WTC11 (cell line): ENCODE results near the gene DLG5. TPM values are rescaled to one million over a fixed set of nuclear protein-coding genes. Genes with fewer than 3 reads are reported as not detected.

Experiments used
- ATAC-seq: fragments of 200-7000 bp; cut with Tn5 transposase; 2 replicates; pipeline ENCODE4 v1.10.0; 2021; ENCODE audit warnings: mild to moderate bottlenecking, moderate library complexity
- CTCF ChIA-PET: fragments of 300-600 bp; sonication (Branson Sonifier 250); formaldehyde crosslinking; loops from one replicate; lab custom pipeline; 2021; ENCODE audit warnings: antibody characterized with exemption; lab: Charles Lee
- POLR2A ChIA-PET: fragments of 350-600 bp; sonication (Branson Sonifier 250); formaldehyde crosslinking; loops from one replicate; lab custom pipeline; 2021; ENCODE audit warnings: antibody characterized with exemption; lab: Charles Lee
- DNase-seq: peaks from one replicate; pipeline ENCODE4 v3.0.0; 2021; ENCODE audit warnings: low spot score
- H3K27ac Mint-ChIP-seq: 2 replicates; pipeline ENCODE4 v1.8.0; 2021; ENCODE audit warnings: mixed read lengths
- H3K27me3 Mint-ChIP-seq: 2 replicates; pipeline ENCODE4 v1.8.0; 2021; ENCODE audit warnings: low read depth, mild to moderate bottlenecking, moderate library complexity, mixed read lengths
- H3K36me3 Mint-ChIP-seq: 2 replicates; pipeline ENCODE4 v1.8.0; 2021; ENCODE audit warnings: mixed read lengths
- H3K4me1 Mint-ChIP-seq: 2 replicates; pipeline ENCODE4 v1.8.0; 2022; ENCODE audit warnings: mixed read lengths
- H3K4me3 Mint-ChIP-seq: 2 replicates; pipeline ENCODE4 v1.8.0; 2021; ENCODE audit warnings: mild to moderate bottlenecking, moderate library complexity, mixed read lengths
- H3K9me3 Mint-ChIP-seq: 2 replicates; pipeline ENCODE4 v1.8.0; 2021; ENCODE audit warnings: mixed read lengths
- ELF4 ChIP-seq: sonication (generic); formaldehyde crosslinking; IDR thresholded peaks from 2 replicates; pipeline ENCODE4 v1.8.1; 2022; ENCODE audit warnings: low read depth, mild to moderate bottlenecking, moderate library complexity, missing genetic modification reagents
- ETV6 ChIP-seq: sonication (generic); formaldehyde crosslinking; IDR thresholded peaks from 2 replicates; pipeline ENCODE4 v1.8.1; 2022; ENCODE audit warnings: mild to moderate bottlenecking, missing genetic modification reagents
- FOXP4 ChIP-seq: sonication (generic); formaldehyde crosslinking; IDR thresholded peaks from 2 replicates; pipeline ENCODE4 v1.8.0; 2022; ENCODE audit warnings: mild to moderate bottlenecking, missing genetic modification reagents
- GRHL2 ChIP-seq: fragments of 250-450 bp; sonication (Bioruptor Pico); IDR thresholded peaks from 2 replicates; pipeline ENCODE4 v1.8.0; 2022; ENCODE audit warnings: mild to moderate bottlenecking, moderate library complexity; ENCODE audit not compliant: insufficient replicate concordance, severe bottlenecking
- HMGA2 ChIP-seq: fragments of 250-450 bp; sonication (Bioruptor Pico); IDR thresholded peaks from 2 replicates; pipeline ENCODE4 v1.4.0; 2021; ENCODE audit warnings: mild to moderate bottlenecking, moderate library complexity
- IRF2 ChIP-seq: sonication (generic); formaldehyde crosslinking; IDR thresholded peaks from 2 replicates; pipeline ENCODE4 v1.8.0; 2022; ENCODE audit warnings: low read depth, missing genetic modification reagents, borderline replicate concordance
- KAT7 ChIP-seq: sonication (generic); formaldehyde crosslinking; IDR thresholded peaks from 2 replicates; pipeline ENCODE4 v1.8.1; 2023; ENCODE audit warnings: missing genetic modification reagents, mild to moderate bottlenecking, borderline replicate concordance
- NR2C2 ChIP-seq: sonication (generic); formaldehyde crosslinking; IDR thresholded peaks from 2 replicates; pipeline ENCODE4 v1.8.0; 2022; ENCODE audit warnings: mild to moderate bottlenecking, missing genetic modification reagents
- NR3C1 ChIP-seq: sonication (generic); formaldehyde crosslinking; conservative IDR thresholded peaks from 2 replicates; pipeline ENCODE4 v1.8.1; 2023; ENCODE audit warnings: low read depth, mild to moderate bottlenecking, missing genetic modification reagents
- OVOL2 ChIP-seq: fragments of 250-450 bp; sonication (Bioruptor Pico); IDR thresholded peaks from 2 replicates; pipeline ENCODE4 v1.9.0; 2021; ENCODE audit warnings: mild to moderate bottlenecking, borderline replicate concordance
- PRRX2 ChIP-seq: fragments of 250-450 bp; sonication (Bioruptor Pico); IDR thresholded peaks from 2 replicates; pipeline ENCODE4 v1.8.0; 2021; ENCODE audit warnings: mild to moderate bottlenecking
- RORB ChIP-seq: fragments of 250-450 bp; sonication (Bioruptor Pico); IDR thresholded peaks from 2 replicates; pipeline ENCODE4 v1.9.0; 2021; ENCODE audit warnings: mild to moderate bottlenecking
- STAT6 ChIP-seq: sonication (generic); formaldehyde crosslinking; conservative IDR thresholded peaks from 2 replicates; pipeline ENCODE4 v1.8.1; 2023; ENCODE audit warnings: mild to moderate bottlenecking, low read depth, missing genetic modification reagents, moderate library complexity
- TCF7 ChIP-seq: sonication (generic); formaldehyde crosslinking; IDR thresholded peaks from 2 replicates; pipeline ENCODE4 v1.8.0; 2022; ENCODE audit warnings: mild to moderate bottlenecking, low read depth, missing genetic modification reagents, moderate library complexity
- TEAD1 ChIP-seq: sonication (generic); formaldehyde crosslinking; IDR thresholded peaks from 2 replicates; pipeline ENCODE4 v1.8.0; 2022; ENCODE audit warnings: mild to moderate bottlenecking, missing genetic modification reagents
- ZBTB21 ChIP-seq: sonication (generic); formaldehyde crosslinking; IDR thresholded peaks from 2 replicates; pipeline ENCODE4 v1.8.1; 2023; ENCODE audit warnings: mild to moderate bottlenecking, missing genetic modification reagents, borderline replicate concordance
- ZBTB43 ChIP-seq: sonication (generic); formaldehyde crosslinking; IDR thresholded peaks from 2 replicates; pipeline ENCODE4 v1.8.1; 2023; ENCODE audit warnings: mild to moderate bottlenecking, missing genetic modification reagents
- ZMAT4 ChIP-seq: fragments of 250-450 bp; sonication (Bioruptor Pico); IDR thresholded peaks from 2 replicates; pipeline ENCODE4 v1.9.0; 2021; ENCODE audit warnings: mild to moderate bottlenecking
- ZNF121 ChIP-seq: sonication (generic); formaldehyde crosslinking; IDR thresholded peaks from 2 replicates; pipeline ENCODE4 v1.8.0; 2023; ENCODE audit warnings: missing genetic modification reagents
- total RNA-seq: library from RNA; stranded (reverse); gene quantifications from 3 replicates; pipeline ENCODE4 v1.2.3, GENCODE V29; 2021
- TF ChIP-seq, protein P1 (sequence below): sonication (generic); formaldehyde crosslinking; IDR thresholded peaks from 2 replicates; pipeline ENCODE4 v1.8.1; 2022; ENCODE audit warnings: low read depth, mild to moderate bottlenecking, moderate library complexity, missing genetic modification reagents, borderline replicate concordance
- TF ChIP-seq, protein P2 (sequence below): sonication (generic); formaldehyde crosslinking; IDR thresholded peaks from 2 replicates; pipeline ENCODE4 v1.8.1; 2022; ENCODE audit warnings: mild to moderate bottlenecking, moderate library complexity, missing genetic modification reagents
- TF ChIP-seq, protein P3 (sequence below): fragments of 250-450 bp; sonication (Bioruptor Pico); IDR thresholded peaks from 2 replicates; pipeline ENCODE4 v1.9.0; 2021; ENCODE audit warnings: moderate library complexity, mild to moderate bottlenecking, inconsistent platforms, borderline replicate concordance

DLG5 gene
- total RNA-seq, 1 experiment from 2014 or later: 65.5 TPM

DNA sequence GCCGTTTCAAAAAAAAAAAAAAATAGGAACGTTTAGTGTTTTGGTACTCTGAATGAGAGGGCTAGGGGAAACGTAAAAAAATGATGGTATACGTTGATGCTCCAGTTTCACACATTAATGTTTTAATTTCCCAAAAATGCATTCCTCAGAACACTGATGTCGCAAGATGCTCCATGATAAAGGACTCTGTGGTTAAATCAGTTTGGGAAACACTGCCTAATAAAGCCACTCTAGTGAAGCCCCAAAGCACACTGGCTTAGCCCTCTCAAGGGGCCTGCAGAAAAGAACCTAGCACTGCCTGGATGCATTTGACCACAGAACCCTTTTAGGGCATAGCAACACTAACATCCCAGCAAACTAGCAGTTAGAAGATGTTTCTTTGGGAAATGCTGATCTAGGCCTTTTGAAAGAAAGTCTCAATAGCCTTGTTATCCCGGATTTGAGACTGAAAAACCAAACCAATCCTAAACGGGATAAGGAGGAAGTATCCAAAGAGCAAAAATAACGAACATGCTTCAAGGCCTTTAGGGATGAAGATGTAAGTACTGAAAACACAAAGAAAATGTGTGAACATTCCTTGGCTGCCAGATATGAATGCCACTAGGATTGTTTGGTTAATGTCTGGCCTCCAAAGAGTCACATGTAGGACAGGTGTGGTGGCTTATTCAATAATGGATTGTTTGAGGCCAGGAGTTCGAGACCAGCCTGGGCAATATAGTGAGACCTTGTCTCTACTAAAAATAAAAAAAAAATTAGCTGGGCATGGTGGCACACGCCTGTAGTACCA lies 11.0 kb downstream of the DLG5 start (continued):
- TF ChIP-seq, protein P1, sequence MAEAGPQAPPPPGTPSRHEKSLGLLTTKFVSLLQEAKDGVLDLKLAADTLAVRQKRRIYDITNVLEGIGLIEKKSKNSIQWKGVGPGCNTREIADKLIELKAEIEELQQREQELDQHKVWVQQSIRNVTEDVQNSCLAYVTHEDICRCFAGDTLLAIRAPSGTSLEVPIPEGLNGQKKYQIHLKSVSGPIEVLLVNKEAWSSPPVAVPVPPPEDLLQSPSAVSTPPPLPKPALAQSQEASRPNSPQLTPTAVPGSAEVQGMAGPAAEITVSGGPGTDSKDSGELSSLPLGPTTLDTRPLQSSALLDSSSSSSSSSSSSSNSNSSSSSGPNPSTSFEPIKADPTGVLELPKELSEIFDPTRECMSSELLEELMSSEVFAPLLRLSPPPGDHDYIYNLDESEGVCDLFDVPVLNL (CRISPR knock-in tag): no peak
- TF ChIP-seq ZBTB43 (CRISPR knock-in tag): no peak
- TF ChIP-seq HMGA2 (CRISPR knock-in tag): no peak
- TF ChIP-seq, protein P2, sequence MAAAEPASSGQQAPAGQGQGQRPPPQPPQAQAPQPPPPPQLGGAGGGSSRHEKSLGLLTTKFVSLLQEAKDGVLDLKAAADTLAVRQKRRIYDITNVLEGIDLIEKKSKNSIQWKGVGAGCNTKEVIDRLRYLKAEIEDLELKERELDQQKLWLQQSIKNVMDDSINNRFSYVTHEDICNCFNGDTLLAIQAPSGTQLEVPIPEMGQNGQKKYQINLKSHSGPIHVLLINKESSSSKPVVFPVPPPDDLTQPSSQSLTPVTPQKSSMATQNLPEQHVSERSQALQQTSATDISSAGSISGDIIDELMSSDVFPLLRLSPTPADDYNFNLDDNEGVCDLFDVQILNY (CRISPR knock-in tag): no peak
- TF ChIP-seq TEAD1: no peak
- no peak for TF ChIP-seq KAT7 (CRISPR knock-in tag)
- TF ChIP-seq FOXP4: no peak
- TF ChIP-seq NR2C2 (CRISPR knock-in tag): no peak
- TF ChIP-seq IRF2 (CRISPR knock-in tag): no peak
- TF ChIP-seq NR3C1 (CRISPR knock-in tag): no peak
- TF ChIP-seq, protein P3, sequence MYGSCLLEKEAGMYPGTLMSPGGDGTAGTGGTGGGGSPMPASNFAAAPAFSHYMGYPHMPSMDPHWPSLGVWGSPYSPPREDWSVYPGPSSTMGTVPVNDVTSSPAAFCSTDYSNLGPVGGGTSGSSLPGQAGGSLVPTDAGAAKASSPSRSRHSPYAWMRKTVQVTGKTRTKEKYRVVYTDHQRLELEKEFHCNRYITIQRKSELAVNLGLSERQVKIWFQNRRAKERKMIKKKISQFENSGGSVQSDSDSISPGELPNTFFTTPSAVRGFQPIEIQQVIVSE (CRISPR knock-in tag): no peak

DNA sequence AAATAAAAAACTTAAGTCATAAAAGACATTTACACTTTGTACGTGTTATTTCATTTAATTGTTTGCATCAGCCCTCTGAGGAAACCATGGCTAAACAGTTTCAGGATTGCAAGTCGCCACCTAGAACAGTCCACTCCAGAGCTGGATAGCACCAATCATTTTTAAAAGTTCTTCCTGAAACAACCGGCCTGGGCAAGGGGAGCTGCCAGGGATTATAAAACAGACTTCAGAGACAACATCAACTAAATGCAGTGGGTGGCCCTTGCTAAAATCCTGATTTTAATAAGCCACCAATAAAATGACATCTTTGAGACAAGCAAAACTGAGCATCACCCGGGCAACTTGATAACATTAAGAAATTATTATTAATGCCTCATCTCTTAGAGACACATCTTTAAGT lies 13.5 kb downstream of the DLG5 start:
- ChIA-PET CTCF (interaction anchor here (1.1 to 5.6 kb wide), 4 partner anchors 14 to 201 kb away, joined by 3 to 39 read pairs (median 4); no protein-coding TSS in a partner anchor), POLR2A (no interaction called here)
- ATAC-seq (no peak), DNase-seq (no peak)
- Mint-ChIP-seq H3K4me3 (no peak overlapping the region), H3K27ac (no peak overlapping the region), H3K4me1 (peaks cover 35% of the 10 kb centered on the region), H3K27me3 (no peaks in the 10 kb centered on the region), H3K9me3 (no peaks in the 10 kb centered on the region), H3K36me3 (no peaks in the 10 kb centered on the region)
- TF ChIP-seq TCF7 (CRISPR knock-in tag) (no peak), STAT6 (CRISPR knock-in tag) (no peak), ETV6 (no peak), PRRX2 (CRISPR knock-in tag) (no peak), ZNF121 (CRISPR knock-in tag) (no peak), RORB (CRISPR knock-in tag) (no peak), ZMAT4 (no peak), ZBTB21 (CRISPR knock-in tag) (no peak), OVOL2 (CRISPR knock-in tag) (no peak), ELF4 (CRISPR knock-in tag) (no peak), GRHL2 (CRISPR knock-in tag) (no peak)
- TF ChIP-seq, protein P1 (CRISPR knock-in tag): no peak
